ENCODE data around the gene SH3BP4. TPM values are rescaled to one million over a fixed set of nuclear protein-coding genes. Genes with fewer than 3 reads are reported as not detected.
"Not testable (repeated sequence)": the region's sequence is repeated elsewhere in the genome, so short reads cannot be mapped to it uniquely, and the experiment has no call there.

SH3BP4 gene
- total RNA-seq, 1 experiment from 2014 or later, result 93.8 TPM

GRCh38 chr2:235056768-235057167 is 105.0 kb downstream of the SH3BP4 start:
- H4K20me1 ChIP-seq (ENCODE audit: control insufficient read depth, insufficient read depth, insufficient read length), result no peaks in the 10 kb centered on the region
- H3K36me3 Mint-ChIP-seq (ENCODE audit: insufficient read depth in 1 of 3, low read depth in 3 of 3), result peaks cover 7 to 44% (median 35%) of the 10 kb centered on the region in 3 experiments; a peak in 6 of 7 replicates
- H4K5ac ChIP-seq (ENCODE audit: insufficient read length, low read depth, low read length), result no peak overlapping the region
- no peak overlapping the region for H3T11ph ChIP-seq (ENCODE audit: low read length)
- H3K27ac Mint-ChIP-seq, result no peak overlapping the region
- no peak overlapping the region for H3K23ac ChIP-seq (ENCODE audit: insufficient read length, low read depth, low read length)
- H3K4me1 Mint-ChIP-seq, result peaks cover 0 to 2% of the 10 kb centered on the region in 2 experiments; a peak in 1 of 4 replicates
- no peak overlapping the region for H3K14ac ChIP-seq (ENCODE audit: insufficient read depth, low read length)
- no peaks in the 10 kb centered on the region for H3K79me2 ChIP-seq (ENCODE audit: insufficient read depth, low read length)
- H3K9me3 Mint-ChIP-seq, result no peaks in the 10 kb centered on the region
- no peaks in the 10 kb centered on the region for H3K4me1 ChIP-seq (ENCODE audit: insufficient read depth, low read length)
- no peak overlapping the region for H3K9ac ChIP-seq (ENCODE audit: extremely low read depth, insufficient read length, low read length)
- no peak overlapping the region for H3K4ac ChIP-seq (ENCODE audit: low read depth, low read length)
- H2BK120ac ChIP-seq (ENCODE audit: low read depth, low read length, poor library complexity, severe bottlenecking), result no peak overlapping the region
- no peaks in the 10 kb centered on the region for H3K79me1 ChIP-seq (ENCODE audit: insufficient read depth, low read depth, low read length, poor library complexity, severe bottlenecking)
- H3K56ac ChIP-seq (ENCODE audit: insufficient read length, low read depth, low read length), result no peak overlapping the region
- no peak overlapping the region for H4K91ac ChIP-seq (ENCODE audit: insufficient read length, low read depth, low read length)
- no peak for TF ChIP-seq CTCF (conservative IDR thresholded peaks at IDR 0.05)
- no peak overlapping the region for H2BK15ac ChIP-seq (ENCODE audit: low read depth, low read length)
- H4K8ac ChIP-seq (replicated peaks; ENCODE audit: insufficient read length, low read depth, low read length), result no peak overlapping the region
- no peak overlapping the region for H2BK12ac ChIP-seq (ENCODE audit: insufficient read length, low read depth, low read length)
- H3K4me3 Mint-ChIP-seq, result no peak overlapping the region
- no peak overlapping the region for H2BK5ac ChIP-seq (ENCODE audit: insufficient read length, low read length)
- no peak overlapping the region for H3K27ac ChIP-seq (ENCODE audit: insufficient read length, low read depth, low read length)
- H3K4me2 ChIP-seq (ENCODE audit: insufficient read depth, insufficient read length, low read length), result no peak overlapping the region
- no peaks in the 10 kb centered on the region for H3K27me3 ChIP-seq (ENCODE audit: insufficient read depth, low read length)
- peak; percentile 9 for DNase-seq
- H3K27me3 Mint-ChIP-seq (ENCODE audit: low read depth), result no peaks in the 10 kb centered on the region; the same call in 1 of the 2 replicates
- no peak overlapping the region for H3K18ac ChIP-seq (ENCODE audit: insufficient read length, low read depth, low read length)
- no peak overlapping the region for H2AFZ ChIP-seq (ENCODE audit: low read length)
- no peak overlapping the region for H2AK5ac ChIP-seq (ENCODE audit: insufficient read length, low read length)
- no CpG with 5 or more reads among the region's 6 CpGs for WGBS (ENCODE audit: extremely low coverage, insufficient read length, low lambda C conversion rate)
- no peaks in the 10 kb centered on the region for H3K23me2 ChIP-seq (ENCODE audit: insufficient read length, low read depth, low read length, poor library complexity, severe bottlenecking)
- no peak overlapping the region for H2BK20ac ChIP-seq (ENCODE audit: low read depth, low read length, poor library complexity, severe bottlenecking)
- H3K9me3 ChIP-seq (ENCODE audit: control insufficient read depth, low read depth, low read length), result no peaks in the 10 kb centered on the region

- not testable (repeated sequence) for H3K27me3 Mint-ChIP-seq (ENCODE audit: low read depth); H3K23ac ChIP-seq (ENCODE audit: insufficient read length, low read depth, low read length); H2BK20ac ChIP-seq (ENCODE audit: low read depth, low read length, poor library complexity, severe bottlenecking); H3K27me3 ChIP-seq (ENCODE audit: insufficient read depth, low read length); H3K56ac ChIP-seq (ENCODE audit: insufficient read length, low read depth, low read length); H3K79me1 ChIP-seq (ENCODE audit: insufficient read depth, low read depth, low read length, poor library complexity, severe bottlenecking); H3K18ac ChIP-seq (ENCODE audit: insufficient read length, low read depth, low read length); H3K79me2 ChIP-seq (ENCODE audit: insufficient read depth, low read length); DNase-seq; H4K20me1 ChIP-seq (ENCODE audit: control insufficient read depth, insufficient read depth, insufficient read length); H3K4me2 ChIP-seq (ENCODE audit: insufficient read depth, insufficient read length, low read length); H3K9me3 Mint-ChIP-seq; H3K14ac ChIP-seq (ENCODE audit: insufficient read depth, low read length); H2BK5ac ChIP-seq (ENCODE audit: insufficient read length, low read length); H4K91ac ChIP-seq (ENCODE audit: insufficient read length, low read depth, low read length); H2BK12ac ChIP-seq (ENCODE audit: insufficient read length, low read depth, low read length); H2AFZ ChIP-seq (ENCODE audit: low read length); H4K5ac ChIP-seq (ENCODE audit: insufficient read length, low read depth, low read length); H3K4me1 ChIP-seq (ENCODE audit: insufficient read depth, low read length); H3K27ac Mint-ChIP-seq; H3T11ph ChIP-seq (ENCODE audit: low read length); H3K27ac ChIP-seq (ENCODE audit: insufficient read length, low read depth, low read length); H3K4me3 Mint-ChIP-seq; H2AK5ac ChIP-seq (ENCODE audit: insufficient read length, low read length); H3K23me2 ChIP-seq (ENCODE audit: insufficient read length, low read depth, low read length, poor library complexity, severe bottlenecking); H3K9me3 ChIP-seq (ENCODE audit: control insufficient read depth, low read depth, low read length); H4K8ac ChIP-seq (replicated peaks; ENCODE audit: insufficient read length, low read depth, low read length); H3K4me1 Mint-ChIP-seq; H3K9ac ChIP-seq (ENCODE audit: extremely low read depth, insufficient read length, low read length); H2BK120ac ChIP-seq (ENCODE audit: low read depth, low read length, poor library complexity, severe bottlenecking); H2BK15ac ChIP-seq (ENCODE audit: low read depth, low read length); H3K4ac ChIP-seq (ENCODE audit: low read depth, low read length)
- no CpG with 5 or more reads among the region's 3 CpGs for WGBS (ENCODE audit: extremely low coverage, insufficient read length, low lambda C conversion rate)
- peaks cover 7 to 36% (median 26%) of the 10 kb centered on the region in 3 experiments; a peak in 6 of 7 replicates for H3K36me3 Mint-ChIP-seq (ENCODE audit: insufficient read depth in 1 of 3, low read depth in 3 of 3)
These were observed 105.8 kb downstream of the SH3BP4 start for GRCh38 chr2:235057616-235058015.
